Measurements from ENCODE around the gene EPHA2. TPM values are rescaled to one million over a fixed set of nuclear protein-coding genes. Genes with fewer than 3 reads are reported as not detected.

Gene EPHA2
- total and polyA plus RNA-seq, 11 donors = 5.6 to 34.7 (median 14.6) TPM

GRCh38 chr1:16076865-16077238 is 79.0 kb downstream of the EPHA2 start:
- no peaks in the 10 kb centered on the region for H3K36me3 ChIP-seq
- peaks cover 0 to 22% (median 0%) of the 10 kb centered on the region in 9 donors for H3K27me3 ChIP-seq
- H3K4me1 ChIP-seq = peaks cover 0 to 53% (median 25%) of the 10 kb centered on the region in 12 donors
- H3K9me3 ChIP-seq = no peaks in the 10 kb centered on the region
- H3K4me3 ChIP-seq = no peak overlapping the region
- peak overlapping the region in 7 of 12 donors; percentile 31 to 68 (median 43) for H3K27ac ChIP-seq
- WGBS, 4 donors = 63 to 72% (median 71%) methylated on average over 9 to 11 of the region's 11 CpGs
- intact Hi-C loops (cut with DNase I) = loop anchor here in 7 of 10 donors (5.0 kb wide), 3 partner anchors 165 to 285 kb away; no protein-coding TSS in a partner anchor
- ATAC-seq (peak in 3 of 4 donors; percentile 43 to 45 (median 43)), DNase-seq (peak in 1 of 5 donors; percentile 62)
- TF ChIP-seq CTCF (IDR thresholded peaks at IDR 0.05) (no peak), POLR2A (IDR thresholded peaks at IDR 0.05) (no peak)

GRCh38 chr1:16076031-16076864 is 79.6 kb downstream of the EPHA2 start:
- intact Hi-C loops (cut with DNase I) = loop anchor here in 7 of 10 donors (5.0 kb wide), 3 partner anchors 166 to 286 kb away; no protein-coding TSS in a partner anchor
- ATAC-seq = peak in 3 of 4 donors; percentile 14 to 41 (median 20)

GRCh38 chr1:16075337-16076030 is 80.4 kb downstream of the EPHA2 start:
- Histone ChIP-seq H3K27ac (peak overlapping the region in 3 of 12 donors; percentile 10 to 62 (median 45)), H3K4me3 (no peak overlapping the region), H3K27me3 (peaks cover 0 to 22% (median 0%) of the 10 kb centered on the region in 9 donors), H3K9me3 (no peaks in the 10 kb centered on the region), H3K36me3 (no peaks in the 10 kb centered on the region), H3K4me1 (peaks cover 0 to 51% (median 25%) of the 10 kb centered on the region in 12 donors)
- intact Hi-C loops (cut with DNase I) = loop anchor here in 7 of 10 donors (5.0 kb wide), 3 partner anchors 167 to 287 kb away; no protein-coding TSS in a partner anchor
- no peak for TF ChIP-seq POLR2A (IDR thresholded peaks at IDR 0.05)
- no peak for TF ChIP-seq CTCF (IDR thresholded peaks at IDR 0.05)
- WGBS, 4 donors = 66 to 71% (median 68%) methylated on average over 11 of the region's 11 CpGs
- DNase-seq (peak in 4 of 5 donors; percentile 45 to 72 (median 55)), ATAC-seq (peak in 2 of 4 donors; percentile 37 to 42)

More at GRCh38 chr1:16076031-16076864, 79.6 kb downstream of the EPHA2 start:
- no peaks in the 10 kb centered on the region for H3K36me3 ChIP-seq
- TF ChIP-seq CTCF (IDR thresholded peaks at IDR 0.05) (no peak), POLR2A (IDR thresholded peaks at IDR 0.05) (no peak)
- peaks cover 0 to 51% (median 25%) of the 10 kb centered on the region in 12 donors for H3K4me1 ChIP-seq
- H3K4me3 ChIP-seq = no peak overlapping the region
- H3K9me3 ChIP-seq = no peaks in the 10 kb centered on the region
- DNase-seq = peak in 3 of 5 donors; percentile 44 to 76 (median 46)
- peaks cover 0 to 22% (median 0%) of the 10 kb centered on the region in 9 donors for H3K27me3 ChIP-seq
- 75 to 82% (median 78%) methylated on average over 9 to 14 of the region's 14 CpGs for WGBS, 4 donors
- peak overlapping the region in 8 of 12 donors; percentile 10 to 68 (median 42) for H3K27ac ChIP-seq

Other genes with a start within 250 kb of the EPHA2 start
- gene ZBTB17, start 180.0 kb downstream of the EPHA2 start, total RNA-seq = 10 to 100 TPM; 14.5 to 29.2 (median 20.7) TPM
- gene ZBTB17, start 180.0 kb downstream of the EPHA2 start, polyA plus RNA-seq = 10 to 100 TPM; 26.5 to 28.2 TPM
- gene SRARP, start 151.8 kb downstream of the EPHA2 start, total RNA-seq = 1 to 10 TPM in 1 of 9 donors, under 1 TPM in 7, not detected in 1; 0.08 to 1.7 (median 0.21) TPM
- 1 to 10 TPM in 1 of 2 donors, under 1 TPM in 1; 0.32 to 1.1 TPM for gene SRARP, start 151.8 kb downstream of the EPHA2 start, polyA plus RNA-seq
- gene HSPB7, start 138.0 kb downstream of the EPHA2 start, total RNA-seq = over 10,000 TPM in 1 of 9 donors, 1,000 to 10,000 TPM in 8; 2,598 to 10,910 (median 4,655) TPM
- gene HSPB7, start 138.0 kb downstream of the EPHA2 start, polyA plus RNA-seq = 1,000 to 10,000 TPM; 7,048 to 8,299 TPM
- 1 to 10 TPM in 1 of 9 donors, under 1 TPM in 6, not detected in 2; 0.25 to 1.1 (median 0.53) TPM for gene CLCNKA, start 134.0 kb downstream of the EPHA2 start, total RNA-seq
- under 1 TPM; 0.25 to 0.95 TPM for gene CLCNKA, start 134.0 kb downstream of the EPHA2 start, polyA plus RNA-seq
- 1 to 10 TPM in 8 of 9 donors, under 1 TPM in 1; 0.51 to 2.7 (median 1.8) TPM for gene CLCNKB, start 112.3 kb downstream of the EPHA2 start, total RNA-seq
- 1 to 10 TPM in 1 of 2 donors, under 1 TPM in 1; 0.50 to 1.5 TPM for gene CLCNKB, start 112.3 kb downstream of the EPHA2 start, polyA plus RNA-seq
- 10 to 100 TPM in 1 of 9 donors, 1 to 10 TPM in 8; 1.2 to 17.8 (median 3.4) TPM for gene FAM131C, start 82.4 kb downstream of the EPHA2 start, total RNA-seq
- 1 to 10 TPM; 1.1 to 9.3 TPM for gene FAM131C, start 82.4 kb downstream of the EPHA2 start, polyA plus RNA-seq
- 1 to 10 TPM in 8 of 9 donors, under 1 TPM in 1; 0.97 to 3.8 (median 2.3) TPM for gene ARHGEF19, start 56.6 kb upstream of the EPHA2 start, total RNA-seq
- gene ARHGEF19, start 56.6 kb upstream of the EPHA2 start, polyA plus RNA-seq = 1 to 10 TPM in 1 of 2 donors, under 1 TPM in 1; 0.99 to 3.5 TPM
- gene CPLANE2, start 81.1 kb upstream of the EPHA2 start, total RNA-seq = 1 to 10 TPM; 3.6 to 9.9 (median 5.7) TPM
- gene CPLANE2, start 81.1 kb upstream of the EPHA2 start, polyA plus RNA-seq = 1 to 10 TPM; 5.7 to 6.2 TPM
- gene FBXO42, start 196.4 kb upstream of the EPHA2 start, total RNA-seq = 10 to 100 TPM; 15.4 to 44.4 (median 22.9) TPM
- 10 to 100 TPM; 11.0 to 18.8 TPM for gene FBXO42, start 196.4 kb upstream of the EPHA2 start, polyA plus RNA-seq
- gene SZRD1, start 211.2 kb upstream of the EPHA2 start, total RNA-seq = 100 to 1,000 TPM in 3 of 9 donors, 10 to 100 TPM in 6; 57.4 to 130 (median 94.4) TPM
- gene SZRD1, start 211.2 kb upstream of the EPHA2 start, polyA plus RNA-seq = 100 to 1,000 TPM in 1 of 2 donors, 10 to 100 TPM in 1; 54.4 to 140 TPM